Neural crest cell (in vitro differentiated cells): ENCODE results near the gene KIR3DL1. TPM values are rescaled to one million over a fixed set of nuclear protein-coding genes. Genes with fewer than 3 reads are reported as not detected.
"Not testable (repeated sequence)": the region's sequence is repeated elsewhere in the genome, so short reads cannot be mapped to it uniquely, and the experiment has no call there.

ENCODE experiments used
- DNase-seq: peaks from one replicate; pipeline ENCODE4 v3.0.0; 2021; ENCODE audit warnings: low read depth, mixed read lengths, low spot score
- H3K27ac Mint-ChIP-seq: one replicate; pipeline ENCODE4 v1.8.0; 2021; ENCODE audit warnings: mild to moderate bottlenecking, mixed read lengths; ENCODE audit not compliant: unreplicated experiment
- H3K27me3 Mint-ChIP-seq: 2 replicates; pipeline ENCODE4 v1.8.0; 2021; ENCODE audit warnings: low read depth, mild to moderate bottlenecking, mixed read lengths
- H3K36me3 Mint-ChIP-seq: 2 replicates; pipeline ENCODE4 v1.8.0; 2021; ENCODE audit warnings: low read depth, mild to moderate bottlenecking, mixed read lengths
- H3K4me1 Mint-ChIP-seq: 2 replicates; pipeline ENCODE4 v1.8.0; 2021; ENCODE audit warnings: mixed read lengths
- H3K4me3 Mint-ChIP-seq: one replicate; pipeline ENCODE4 v1.8.0; 2021; ENCODE audit warnings: mild to moderate bottlenecking, mixed read lengths
- H3K9me3 Mint-ChIP-seq: 2 replicates; pipeline ENCODE4 v1.8.0; 2021; ENCODE audit warnings: mixed read lengths
- CTCF ChIP-seq: fragments of 200-600 bp; sonication (generic); conservative IDR thresholded peaks from 2 replicates; pipeline ENCODE4 v1.5.0; 2021; ENCODE audit warnings: antibody characterized with exemption, mild to moderate bottlenecking
- total RNA-seq: library from RNA; stranded (reverse); gene quantifications from 2 replicates; pipeline ENCODE4 v1.2.1, GENCODE V29; 2021

Gene KIR3DL1
- total RNA-seq, 1 donor from 2014 or later: not detected

- not testable (repeated sequence) for H3K27ac Mint-ChIP-seq, H3K27me3 Mint-ChIP-seq, H3K4me1 Mint-ChIP-seq, DNase-seq, H3K4me3 Mint-ChIP-seq, H3K36me3 Mint-ChIP-seq
- H3K9me3 Mint-ChIP-seq: peaks cover 11% of the 10 kb centered on the region
These were observed 18.9 kb downstream of the KIR3DL1 start for GRCh38 chr19:54835126-54835525.

- not testable (repeated sequence) for DNase-seq, H3K27ac Mint-ChIP-seq, H3K27me3 Mint-ChIP-seq, H3K4me3 Mint-ChIP-seq, H3K36me3 Mint-ChIP-seq, H3K9me3 Mint-ChIP-seq, H3K4me1 Mint-ChIP-seq
These were observed 21.3 kb downstream of the KIR3DL1 start for GRCh38 chr19:54837522-54837921.

- H3K27me3 Mint-ChIP-seq, H3K27ac Mint-ChIP-seq, DNase-seq, H3K4me1 Mint-ChIP-seq, H3K4me3 Mint-ChIP-seq, H3K36me3 Mint-ChIP-seq: not testable (repeated sequence)
- peaks cover 23% of the 10 kb centered on the region for H3K9me3 Mint-ChIP-seq
These were observed 26.9 kb downstream of the KIR3DL1 start for GRCh38 chr19:54843171-54843570.

GRCh38 chr19:54850061-54850640 is 33.9 kb downstream of the KIR3DL1 start, which contains the start of gene KIR3DL2:
Gene KIR3DL2 (plus strand): TSS chr19:54850443. CDS start chr19:54850476, 33 bp downstream.
- H3K27ac Mint-ChIP-seq, H3K4me1 Mint-ChIP-seq, DNase-seq, H3K36me3 Mint-ChIP-seq, H3K27me3 Mint-ChIP-seq, H3K4me3 Mint-ChIP-seq: not testable (repeated sequence)
- H3K9me3 Mint-ChIP-seq: peaks cover 29% of the 10 kb centered on the region

- no peak overlapping the region for H3K4me3 Mint-ChIP-seq
- no peak for DNase-seq
- H3K9me3 Mint-ChIP-seq: peaks cover 27% of the 10 kb centered on the region
- H3K27me3 Mint-ChIP-seq: no peaks in the 10 kb centered on the region
- H3K27ac Mint-ChIP-seq: no peak overlapping the region
- TF ChIP-seq CTCF: no peak
- H3K4me1 Mint-ChIP-seq: no peaks in the 10 kb centered on the region
- peaks cover 4% of the 10 kb centered on the region for H3K36me3 Mint-ChIP-seq
These were observed 34.7 kb downstream of the KIR3DL1 start for GRCh38 chr19:54850930-54851329.

- H3K27ac Mint-ChIP-seq: no peak overlapping the region
- no peak for TF ChIP-seq CTCF
- no peak overlapping the region for H3K4me3 Mint-ChIP-seq
- H3K4me1 Mint-ChIP-seq: no peaks in the 10 kb centered on the region
- peaks cover 4% of the 10 kb centered on the region for H3K36me3 Mint-ChIP-seq
- peaks cover 25% of the 10 kb centered on the region for H3K9me3 Mint-ChIP-seq
- H3K27me3 Mint-ChIP-seq: no peaks in the 10 kb centered on the region
- no peak for DNase-seq
These were observed 35.1 kb downstream of the KIR3DL1 start for GRCh38 chr19:54851353-54851752.

GRCh38 chr19:54855241-54855640 is 39.0 kb downstream of the KIR3DL1 start:
- H3K9me3 Mint-ChIP-seq: peaks cover 17% of the 10 kb centered on the region
- H3K4me1 Mint-ChIP-seq: not testable (repeated sequence)

GRCh38 chr19:54858476-54858875 is 42.2 kb downstream of the KIR3DL1 start:
- H3K36me3 Mint-ChIP-seq, DNase-seq, H3K4me3 Mint-ChIP-seq, H3K27me3 Mint-ChIP-seq, H3K4me1 Mint-ChIP-seq, H3K27ac Mint-ChIP-seq: not testable (repeated sequence)
- H3K9me3 Mint-ChIP-seq: peaks cover 15% of the 10 kb centered on the region

More at GRCh38 chr19:54855241-54855640, 39.0 kb downstream of the KIR3DL1 start:
- not testable (repeated sequence) for DNase-seq, H3K36me3 Mint-ChIP-seq, H3K4me3 Mint-ChIP-seq, H3K27ac Mint-ChIP-seq, H3K27me3 Mint-ChIP-seq

- H3K4me3 Mint-ChIP-seq, H3K36me3 Mint-ChIP-seq, DNase-seq, H3K27ac Mint-ChIP-seq, H3K4me1 Mint-ChIP-seq, H3K27me3 Mint-ChIP-seq: not testable (repeated sequence)
- H3K9me3 Mint-ChIP-seq: peaks cover 15% of the 10 kb centered on the region
These were observed 43.2 kb downstream of the KIR3DL1 start for GRCh38 chr19:54859421-54859820.

- not testable (repeated sequence) for H3K4me3 Mint-ChIP-seq, H3K36me3 Mint-ChIP-seq, H3K9me3 Mint-ChIP-seq, H3K27ac Mint-ChIP-seq, DNase-seq, H3K27me3 Mint-ChIP-seq, H3K4me1 Mint-ChIP-seq
These were observed 47.2 kb downstream of the KIR3DL1 start for GRCh38 chr19:54863459-54863858.
